GM19035 (cell line): ENCODE results near the gene IL13RA2.

ENCODE experiments used
- ATAC-seq: cut with Tn5 transposase; IDR thresholded peaks from one replicate; pipeline ENCODE4 v1.9.1; 2021; ENCODE audit not compliant: unreplicated experiment

The IL13RA2 gene, protein sequence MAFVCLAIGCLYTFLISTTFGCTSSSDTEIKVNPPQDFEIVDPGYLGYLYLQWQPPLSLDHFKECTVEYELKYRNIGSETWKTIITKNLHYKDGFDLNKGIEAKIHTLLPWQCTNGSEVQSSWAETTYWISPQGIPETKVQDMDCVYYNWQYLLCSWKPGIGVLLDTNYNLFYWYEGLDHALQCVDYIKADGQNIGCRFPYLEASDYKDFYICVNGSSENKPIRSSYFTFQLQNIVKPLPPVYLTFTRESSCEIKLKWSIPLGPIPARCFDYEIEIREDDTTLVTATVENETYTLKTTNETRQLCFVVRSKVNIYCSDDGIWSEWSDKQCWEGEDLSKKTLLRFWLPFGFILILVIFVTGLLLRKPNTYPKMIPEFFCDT

DNA sequence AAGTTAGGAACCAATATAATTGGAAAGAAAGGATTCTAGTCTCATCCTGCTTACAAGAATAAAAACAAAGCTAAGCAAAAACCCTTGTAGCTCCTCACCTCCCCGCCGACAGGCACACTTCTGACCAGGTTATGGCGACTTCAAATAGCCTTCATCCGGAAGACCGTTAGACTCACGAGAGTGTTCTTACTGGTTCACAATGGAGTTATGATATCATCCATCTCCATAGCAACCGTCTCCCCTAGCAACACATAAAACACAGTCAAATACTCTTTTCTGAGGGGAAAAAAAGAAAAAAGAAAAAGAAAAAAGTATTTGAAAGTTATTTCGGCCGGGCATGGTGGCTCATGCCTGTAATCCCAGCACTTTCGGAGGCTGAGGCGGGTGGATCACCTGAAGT lies at the start of gene IL13RA2:
TSS of gene IL13RA2 (minus strand) at position 162 of the 400 bp plus-strand sequence. CDS start 347 bp downstream, outside the sequence.
- ATAC-seq = no peak

- ATAC-seq = no peak
Observed at GRCh38 chrX:115065304-115065703, 47.9 kb upstream of the IL13RA2 start.

- ATAC-seq = no peak
Observed at GRCh38 chrX:115060013-115060412, 42.6 kb upstream of the IL13RA2 start.

DNA sequence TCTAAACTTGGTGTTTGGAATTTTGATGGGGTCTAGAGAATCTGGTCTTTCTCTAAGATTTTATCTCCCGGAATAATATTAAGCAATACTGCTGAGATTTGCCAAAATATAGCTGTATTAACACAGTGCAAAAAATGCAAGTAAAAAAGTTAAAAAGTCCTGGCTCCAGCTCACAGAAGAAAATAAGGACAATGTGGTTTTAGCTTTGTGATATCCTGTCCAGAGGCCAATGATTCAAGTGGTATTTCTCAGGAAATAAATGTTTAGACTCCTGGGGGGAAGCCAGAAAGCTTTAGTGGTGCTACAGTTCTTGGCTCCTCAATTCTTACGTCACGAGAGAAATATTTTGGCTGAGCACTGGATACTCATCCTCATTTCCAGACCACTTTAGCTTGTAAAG lies 40.9 kb upstream of the IL13RA2 start:
- no peak for ATAC-seq

DNA sequence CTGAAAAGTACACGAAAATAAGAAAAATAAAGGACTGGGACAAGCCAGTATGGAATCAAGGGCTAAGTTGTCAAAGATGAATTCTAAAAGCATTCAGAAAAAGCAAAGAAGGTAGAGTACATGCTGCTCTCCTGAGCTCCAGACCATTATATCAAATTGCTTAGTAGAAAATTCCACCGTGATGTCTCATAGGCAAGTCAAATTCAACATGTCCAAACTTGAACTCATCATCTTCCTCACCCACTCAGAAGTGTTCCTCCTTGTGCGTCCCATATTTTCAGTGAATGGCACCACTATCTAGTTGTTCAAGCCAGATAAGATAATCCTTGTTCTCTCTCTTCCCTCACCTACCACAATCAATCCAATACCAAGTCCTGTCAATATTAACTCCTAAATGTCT lies 37.5 kb upstream of the IL13RA2 start:
- no peak for ATAC-seq

GRCh38 chrX:115053223-115053622 lies 35.8 kb upstream of the IL13RA2 start:
- ATAC-seq = no peak

- no peak for ATAC-seq
Observed at GRCh38 chrX:115047715-115048114, 30.3 kb upstream of the IL13RA2 start.

DNA sequence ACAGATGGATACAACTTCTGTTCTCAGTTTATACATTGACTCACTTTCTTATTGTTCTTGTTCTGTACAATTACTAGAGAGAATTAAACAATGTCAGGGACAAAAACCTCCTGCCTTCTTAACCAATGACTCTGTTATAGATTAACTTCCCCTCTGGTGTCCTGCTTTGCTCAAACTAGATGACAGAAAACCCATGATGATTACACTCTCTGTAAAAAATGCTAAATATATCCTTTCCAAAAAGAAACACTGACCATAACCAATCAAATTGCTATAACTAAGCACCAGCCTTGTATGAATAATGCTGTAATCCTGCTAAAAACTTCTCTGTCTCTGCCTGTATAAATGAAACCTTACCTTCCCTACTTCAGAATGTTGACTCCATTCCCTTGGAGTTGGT lies 29.8 kb upstream of the IL13RA2 start:
- no peak for ATAC-seq

DNA sequence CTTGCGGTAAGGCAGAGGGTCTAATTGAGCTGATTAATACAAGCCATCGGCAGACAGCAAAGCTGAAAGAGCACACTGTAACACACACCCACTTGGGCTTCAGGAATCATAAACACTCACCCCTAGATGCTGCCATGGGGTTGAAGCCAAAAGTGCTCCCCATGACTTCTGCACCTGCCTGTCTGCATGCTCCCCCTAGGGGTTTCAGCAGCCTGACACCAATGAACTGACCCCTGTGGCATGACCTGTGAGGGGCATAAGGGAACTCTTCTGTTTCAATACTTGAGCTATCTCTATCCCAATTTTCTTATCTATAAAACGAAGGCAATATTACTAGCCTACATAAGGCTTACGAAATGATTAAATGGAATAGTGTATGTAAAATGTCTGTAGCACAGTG lies 23.0 kb upstream of the IL13RA2 start:
- ATAC-seq = no peak

DNA sequence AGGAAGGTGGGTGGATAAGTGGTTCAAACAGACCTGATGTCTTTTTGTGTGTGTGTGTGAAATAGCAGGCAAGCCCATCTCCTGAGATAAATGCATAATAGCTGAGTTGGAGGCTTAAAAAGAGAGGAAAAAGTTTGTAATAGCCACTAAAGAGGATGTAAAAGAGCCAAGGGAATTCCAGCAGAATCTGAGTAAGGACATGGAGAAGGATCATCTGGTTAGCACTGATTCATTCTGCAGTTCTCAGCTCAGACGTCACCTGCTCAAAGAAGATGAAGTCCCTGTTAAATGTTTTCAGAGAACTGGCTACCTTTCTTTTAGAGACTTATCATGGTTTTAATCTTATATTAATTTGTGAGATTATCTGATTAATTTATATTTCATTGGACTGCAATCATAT lies 21.0 kb upstream of the IL13RA2 start:
- ATAC-seq = no peak

DNA sequence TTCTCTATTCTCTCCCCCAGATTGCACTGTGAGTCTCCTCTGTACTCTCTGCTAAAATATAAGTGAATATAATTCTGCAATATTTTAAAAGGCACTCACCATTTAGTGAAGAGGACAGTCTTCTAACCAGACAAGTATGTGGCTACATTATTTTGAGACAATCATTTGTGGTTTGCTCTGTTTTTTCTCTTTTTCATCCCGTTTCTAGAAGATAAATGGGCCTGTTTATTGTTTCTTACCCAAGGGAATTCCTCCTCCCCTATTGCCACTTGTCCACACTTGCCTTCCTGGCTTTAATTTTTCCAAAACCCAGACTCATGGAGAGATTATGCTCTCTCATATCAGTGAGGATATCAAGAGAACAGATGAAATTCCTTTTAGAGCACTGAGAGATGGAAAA lies 18.6 kb upstream of the IL13RA2 start:
- no peak for ATAC-seq

DNA sequence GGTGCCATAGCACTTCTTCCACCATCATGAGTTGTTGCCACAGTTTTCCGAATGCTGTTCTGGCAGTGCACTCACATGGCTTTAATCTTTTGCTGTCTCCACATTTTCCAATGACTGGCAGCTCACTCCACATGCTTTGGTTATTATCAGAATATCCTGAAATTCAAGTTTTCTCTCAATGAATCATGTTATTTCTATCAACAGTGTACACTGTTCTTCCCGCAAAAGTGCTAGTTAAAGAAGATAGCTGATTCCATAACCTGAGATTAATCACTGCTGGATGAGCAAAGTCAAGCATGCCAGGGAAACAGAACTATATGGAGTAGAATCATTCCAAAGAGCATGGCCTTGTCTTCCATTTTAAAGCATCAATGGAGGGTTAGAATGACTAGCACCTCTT lies 14.6 kb upstream of the IL13RA2 start:
- no peak for ATAC-seq

- ATAC-seq = no peak
Observed at GRCh38 chrX:115030625-115031024, 13.2 kb upstream of the IL13RA2 start.

DNA sequence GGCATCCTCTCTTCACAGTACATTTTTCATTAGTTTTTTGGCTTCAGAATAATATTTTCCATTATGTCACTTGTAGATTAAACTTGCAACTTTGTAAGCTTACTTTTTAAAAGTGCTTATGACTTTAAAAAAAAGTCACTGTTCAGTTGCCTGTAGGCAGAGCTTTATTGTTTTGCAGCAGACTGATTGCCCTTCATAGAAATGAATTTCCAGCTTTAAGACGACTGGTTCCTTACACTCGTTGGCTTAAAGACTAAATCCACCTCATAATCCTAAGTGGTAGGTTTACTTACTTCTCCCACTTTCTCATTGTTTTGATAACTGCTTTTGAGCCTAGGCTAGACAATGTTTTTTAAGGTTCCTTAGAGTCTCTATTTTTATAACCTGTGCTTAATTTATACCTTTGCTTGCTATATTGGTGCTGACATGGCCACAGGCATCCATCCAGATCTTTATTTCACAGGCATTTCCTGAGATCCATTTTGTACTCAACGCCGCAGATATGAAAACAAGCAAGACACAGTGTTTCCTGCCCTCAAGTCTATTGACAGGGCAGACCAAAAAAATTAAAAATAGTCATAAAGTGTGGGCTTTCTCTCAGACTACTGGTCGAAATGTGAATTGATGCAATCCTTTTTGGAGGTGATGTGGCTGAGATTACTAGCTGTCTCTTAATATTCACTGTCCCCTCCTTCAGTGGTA lies 12.6 kb upstream of the IL13RA2 start:
- no peak for ATAC-seq

DNA sequence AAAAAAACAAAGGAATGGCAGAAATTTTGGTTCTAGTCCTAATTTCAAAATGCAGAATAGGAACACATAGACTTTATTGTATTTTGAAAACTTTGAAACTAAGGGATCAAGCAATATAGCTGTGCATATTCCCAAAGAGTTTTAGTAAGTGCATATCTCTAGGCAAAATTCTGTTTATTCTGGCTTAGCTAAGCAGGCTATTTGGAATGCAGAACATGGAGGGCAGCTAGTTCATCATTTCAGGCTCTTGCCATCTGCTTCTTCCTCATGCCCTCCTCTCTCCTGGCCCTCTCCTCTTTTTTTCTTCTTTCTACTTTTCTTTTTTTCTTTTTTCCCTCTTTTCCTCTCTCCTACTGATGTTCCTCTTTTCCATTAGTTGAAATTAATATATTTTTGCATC lies 12.0 kb upstream of the IL13RA2 start:
- no peak for ATAC-seq

- no peak for ATAC-seq
Observed at GRCh38 chrX:115023811-115024210, 6.4 kb upstream of the IL13RA2 start.

- no peak for ATAC-seq
Observed at GRCh38 chrX:115023139-115023538, 5.7 kb upstream of the IL13RA2 start.

GRCh38 chrX:115021121-115021520 lies 3.7 kb upstream of the IL13RA2 start:
- no peak for ATAC-seq

DNA sequence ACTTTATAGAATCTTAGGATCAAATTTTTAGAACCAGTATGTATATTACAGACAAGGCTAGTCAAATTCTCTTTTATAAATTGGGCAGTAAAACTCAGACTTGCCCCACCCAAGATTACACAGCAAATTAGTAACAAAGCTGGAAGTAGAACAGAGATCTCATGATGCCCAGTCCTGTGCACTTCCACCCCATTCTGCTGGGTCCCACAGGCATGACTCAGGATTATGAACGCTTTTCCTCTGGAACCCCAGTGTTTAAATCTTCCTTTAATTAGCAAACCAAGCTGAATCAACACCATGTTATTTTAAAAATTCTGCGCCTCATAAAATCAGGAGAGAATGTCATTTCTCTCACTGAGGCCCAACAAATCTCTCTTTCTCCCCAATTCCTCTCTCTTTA lies 1.5 kb upstream of the IL13RA2 start:
- no peak for ATAC-seq

DNA sequence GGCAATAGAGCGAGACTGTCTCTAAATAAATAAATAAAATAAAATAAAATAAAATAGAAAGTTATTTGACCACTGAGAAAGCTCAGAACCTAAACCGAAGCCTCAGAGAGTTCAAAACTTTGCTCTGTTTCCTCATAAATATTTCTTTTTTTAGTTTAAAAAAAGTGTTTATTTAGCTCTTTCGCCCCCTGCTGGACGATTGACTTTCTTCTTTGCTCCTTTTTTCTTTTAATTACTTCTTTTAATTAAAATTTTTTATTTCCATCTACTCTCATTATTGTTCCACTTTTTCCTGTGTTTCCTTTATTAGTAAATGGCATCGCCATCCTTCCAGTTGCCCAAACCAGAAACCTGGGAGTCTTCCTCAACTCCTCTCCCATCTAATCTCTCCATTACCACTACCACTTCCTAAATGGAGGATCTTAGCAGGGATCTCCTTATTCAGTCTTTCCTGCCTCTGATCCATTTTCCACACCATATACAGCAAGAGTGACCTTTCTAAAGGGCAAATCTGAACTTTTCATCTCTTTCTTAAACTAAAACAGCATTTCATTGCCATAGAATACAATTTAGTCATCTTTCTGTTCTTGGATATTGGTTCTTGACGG lies 728 bp upstream of the IL13RA2 start:
- ATAC-seq = no peak

DNA sequence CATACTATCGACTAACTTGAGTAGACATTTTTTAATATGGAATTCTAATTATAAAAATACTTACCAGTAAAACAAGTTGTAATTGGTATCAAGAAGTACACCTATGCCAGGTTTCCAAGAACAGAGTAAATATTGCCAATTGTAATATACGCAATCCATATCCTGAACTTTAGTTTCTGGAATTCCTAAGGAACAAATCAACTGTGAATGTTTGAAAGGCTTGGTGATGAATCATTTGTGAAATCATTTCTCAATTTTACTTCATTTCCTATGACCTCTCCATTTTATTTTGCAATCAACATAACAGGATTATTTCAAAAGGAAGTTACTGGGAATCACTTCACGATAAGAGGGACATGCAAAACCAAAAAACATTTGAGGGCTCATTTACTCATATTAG lies 3.7 kb downstream of the IL13RA2 start:
- no peak for ATAC-seq

DNA sequence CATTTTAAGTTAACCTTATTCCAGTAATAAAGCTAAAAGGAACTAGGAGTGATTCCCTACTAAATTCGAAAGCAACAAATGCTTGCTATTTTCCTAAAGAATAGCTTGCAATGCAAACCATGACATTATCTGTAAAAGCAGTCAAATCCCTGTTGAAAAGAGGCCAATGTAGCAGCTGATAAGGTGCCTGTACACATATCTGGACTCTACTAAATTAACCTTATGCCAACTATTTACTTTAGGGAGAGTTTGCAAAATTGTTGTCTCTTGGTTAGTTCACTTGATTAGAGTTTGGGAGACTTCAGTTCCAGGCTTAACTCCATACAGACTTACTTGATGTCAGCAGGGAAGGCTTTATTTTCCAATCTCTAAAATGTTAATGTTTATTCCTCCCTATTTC lies 6.0 kb downstream of the IL13RA2 start:
- ATAC-seq = no peak
